B cell (primary cell): Measurements from ENCODE around the gene CEP128.

ENCODE experiments used
- EZH2 ChIP-seq: IDR thresholded peaks from 2 replicates; pipeline ENCODE4 v1.6.1; 2012; ENCODE audit warnings: borderline replicate concordance, low read depth, mild to moderate bottlenecking, moderate library complexity, low read length; ENCODE audit not compliant: insufficient read depth, poor library complexity, severe bottlenecking
- TF ChIP-seq, protein P1 (sequence below): fragments of 200-600 bp; IDR thresholded peaks from one replicate; pipeline ENCODE4 v1.8.0; 2022; ENCODE audit warnings: antibody characterized with exemption, mild to moderate bottlenecking

GRCh38 chr14:80844872-80845271 is 96.7 kb downstream of the CEP128 start:
- TF ChIP-seq, protein P1, sequence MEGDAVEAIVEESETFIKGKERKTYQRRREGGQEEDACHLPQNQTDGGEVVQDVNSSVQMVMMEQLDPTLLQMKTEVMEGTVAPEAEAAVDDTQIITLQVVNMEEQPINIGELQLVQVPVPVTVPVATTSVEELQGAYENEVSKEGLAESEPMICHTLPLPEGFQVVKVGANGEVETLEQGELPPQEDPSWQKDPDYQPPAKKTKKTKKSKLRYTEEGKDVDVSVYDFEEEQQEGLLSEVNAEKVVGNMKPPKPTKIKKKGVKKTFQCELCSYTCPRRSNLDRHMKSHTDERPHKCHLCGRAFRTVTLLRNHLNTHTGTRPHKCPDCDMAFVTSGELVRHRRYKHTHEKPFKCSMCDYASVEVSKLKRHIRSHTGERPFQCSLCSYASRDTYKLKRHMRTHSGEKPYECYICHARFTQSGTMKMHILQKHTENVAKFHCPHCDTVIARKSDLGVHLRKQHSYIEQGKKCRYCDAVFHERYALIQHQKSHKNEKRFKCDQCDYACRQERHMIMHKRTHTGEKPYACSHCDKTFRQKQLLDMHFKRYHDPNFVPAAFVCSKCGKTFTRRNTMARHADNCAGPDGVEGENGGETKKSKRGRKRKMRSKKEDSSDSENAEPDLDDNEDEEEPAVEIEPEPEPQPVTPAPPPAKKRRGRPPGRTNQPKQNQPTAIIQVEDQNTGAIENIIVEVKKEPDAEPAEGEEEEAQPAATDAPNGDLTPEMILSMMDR: no peak
- TF ChIP-seq EZH2: no peak
